HEK293 (cell line): ENCODE measurements around the gene EEFSEC.

ENCODE experiments used
- MEIS1 ChIP-seq: sonication (generic); formaldehyde crosslinking; IDR thresholded peaks from 2 replicates; pipeline ENCODE4 v1.8.1; 2022; ENCODE audit warnings: missing genetic modification reagents, mild to moderate bottlenecking, borderline replicate concordance
- YY2 ChIP-seq: fragments of 450-650 bp; formaldehyde crosslinking; IDR thresholded peaks from 2 replicates; pipeline ENCODE4 v1.5.1; 2016; ENCODE audit warnings: missing biosample characterization, missing genetic modification characterization
- ZNF530 ChIP-seq: fragments of 450-650 bp; formaldehyde crosslinking; IDR thresholded peaks from 2 replicates; pipeline ENCODE4 v1.5.1; 2016; ENCODE audit warnings: low read depth, missing biosample characterization, missing genetic modification characterization
- TF ChIP-seq, protein P1 (sequence below): fragments of 450-650 bp; formaldehyde crosslinking; IDR thresholded peaks from 2 replicates; pipeline ENCODE4 v1.5.1; 2016; ENCODE audit warnings: missing biosample characterization, missing genetic modification characterization
- TF ChIP-seq, protein P2 (sequence below): fragments of 450-650 bp; formaldehyde crosslinking; IDR thresholded peaks from 2 replicates; pipeline ENCODE4 v1.5.1; 2017; ENCODE audit warnings: missing biosample characterization, missing genetic modification characterization
- TF ChIP-seq, protein P3 (sequence below): fragments of 450-650 bp; formaldehyde crosslinking; IDR thresholded peaks from 2 replicates; pipeline ENCODE4 v1.5.1; 2016; ENCODE audit warnings: missing biosample characterization, missing genetic modification characterization
- TF ChIP-seq, protein P4 (sequence below): fragments of 450-650 bp; formaldehyde crosslinking; optimal IDR thresholded peaks from 2 replicates; pipeline ENCODE3; 2016; ENCODE audit warnings: missing biosample characterization, mild to moderate bottlenecking, missing genetic modification characterization

DNA sequence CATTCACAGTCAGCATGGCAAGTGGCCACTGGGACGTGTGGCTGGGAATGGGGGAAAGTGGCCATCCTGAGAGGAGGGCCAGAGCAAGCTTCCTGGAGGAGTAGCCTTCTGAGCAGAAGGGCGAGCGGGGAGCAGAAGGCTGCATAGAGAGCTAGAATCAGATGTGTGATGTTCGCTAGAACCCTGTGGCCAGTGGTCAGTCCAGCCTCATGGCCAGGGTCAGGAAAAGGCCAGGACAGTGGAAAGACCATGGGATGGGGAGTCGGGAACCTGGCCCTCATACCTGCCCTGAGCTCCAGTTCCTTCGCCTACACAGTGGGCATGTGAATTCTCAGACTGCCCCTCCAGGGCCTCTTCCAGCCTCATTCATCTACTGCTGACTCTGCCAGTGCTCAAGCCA lies 211.0 kb downstream of the EEFSEC start:
- TF ChIP-seq, protein P1, sequence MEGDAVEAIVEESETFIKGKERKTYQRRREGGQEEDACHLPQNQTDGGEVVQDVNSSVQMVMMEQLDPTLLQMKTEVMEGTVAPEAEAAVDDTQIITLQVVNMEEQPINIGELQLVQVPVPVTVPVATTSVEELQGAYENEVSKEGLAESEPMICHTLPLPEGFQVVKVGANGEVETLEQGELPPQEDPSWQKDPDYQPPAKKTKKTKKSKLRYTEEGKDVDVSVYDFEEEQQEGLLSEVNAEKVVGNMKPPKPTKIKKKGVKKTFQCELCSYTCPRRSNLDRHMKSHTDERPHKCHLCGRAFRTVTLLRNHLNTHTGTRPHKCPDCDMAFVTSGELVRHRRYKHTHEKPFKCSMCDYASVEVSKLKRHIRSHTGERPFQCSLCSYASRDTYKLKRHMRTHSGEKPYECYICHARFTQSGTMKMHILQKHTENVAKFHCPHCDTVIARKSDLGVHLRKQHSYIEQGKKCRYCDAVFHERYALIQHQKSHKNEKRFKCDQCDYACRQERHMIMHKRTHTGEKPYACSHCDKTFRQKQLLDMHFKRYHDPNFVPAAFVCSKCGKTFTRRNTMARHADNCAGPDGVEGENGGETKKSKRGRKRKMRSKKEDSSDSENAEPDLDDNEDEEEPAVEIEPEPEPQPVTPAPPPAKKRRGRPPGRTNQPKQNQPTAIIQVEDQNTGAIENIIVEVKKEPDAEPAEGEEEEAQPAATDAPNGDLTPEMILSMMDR (tag by site-specific recombination), result no peak
- TF ChIP-seq, protein P2, sequence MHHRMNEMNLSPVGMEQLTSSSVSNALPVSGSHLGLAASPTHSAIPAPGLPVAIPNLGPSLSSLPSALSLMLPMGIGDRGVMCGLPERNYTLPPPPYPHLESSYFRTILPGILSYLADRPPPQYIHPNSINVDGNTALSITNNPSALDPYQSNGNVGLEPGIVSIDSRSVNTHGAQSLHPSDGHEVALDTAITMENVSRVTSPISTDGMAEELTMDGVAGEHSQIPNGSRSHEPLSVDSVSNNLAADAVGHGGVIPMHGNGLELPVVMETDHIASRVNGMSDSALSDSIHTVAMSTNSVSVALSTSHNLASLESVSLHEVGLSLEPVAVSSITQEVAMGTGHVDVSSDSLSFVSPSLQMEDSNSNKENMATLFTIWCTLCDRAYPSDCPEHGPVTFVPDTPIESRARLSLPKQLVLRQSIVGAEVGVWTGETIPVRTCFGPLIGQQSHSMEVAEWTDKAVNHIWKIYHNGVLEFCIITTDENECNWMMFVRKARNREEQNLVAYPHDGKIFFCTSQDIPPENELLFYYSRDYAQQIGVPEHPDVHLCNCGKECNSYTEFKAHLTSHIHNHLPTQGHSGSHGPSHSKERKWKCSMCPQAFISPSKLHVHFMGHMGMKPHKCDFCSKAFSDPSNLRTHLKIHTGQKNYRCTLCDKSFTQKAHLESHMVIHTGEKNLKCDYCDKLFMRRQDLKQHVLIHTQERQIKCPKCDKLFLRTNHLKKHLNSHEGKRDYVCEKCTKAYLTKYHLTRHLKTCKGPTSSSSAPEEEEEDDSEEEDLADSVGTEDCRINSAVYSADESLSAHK, result no peak
- no peak for TF ChIP-seq YY2 (tag by site-specific recombination)
- TF ChIP-seq, protein P3, sequence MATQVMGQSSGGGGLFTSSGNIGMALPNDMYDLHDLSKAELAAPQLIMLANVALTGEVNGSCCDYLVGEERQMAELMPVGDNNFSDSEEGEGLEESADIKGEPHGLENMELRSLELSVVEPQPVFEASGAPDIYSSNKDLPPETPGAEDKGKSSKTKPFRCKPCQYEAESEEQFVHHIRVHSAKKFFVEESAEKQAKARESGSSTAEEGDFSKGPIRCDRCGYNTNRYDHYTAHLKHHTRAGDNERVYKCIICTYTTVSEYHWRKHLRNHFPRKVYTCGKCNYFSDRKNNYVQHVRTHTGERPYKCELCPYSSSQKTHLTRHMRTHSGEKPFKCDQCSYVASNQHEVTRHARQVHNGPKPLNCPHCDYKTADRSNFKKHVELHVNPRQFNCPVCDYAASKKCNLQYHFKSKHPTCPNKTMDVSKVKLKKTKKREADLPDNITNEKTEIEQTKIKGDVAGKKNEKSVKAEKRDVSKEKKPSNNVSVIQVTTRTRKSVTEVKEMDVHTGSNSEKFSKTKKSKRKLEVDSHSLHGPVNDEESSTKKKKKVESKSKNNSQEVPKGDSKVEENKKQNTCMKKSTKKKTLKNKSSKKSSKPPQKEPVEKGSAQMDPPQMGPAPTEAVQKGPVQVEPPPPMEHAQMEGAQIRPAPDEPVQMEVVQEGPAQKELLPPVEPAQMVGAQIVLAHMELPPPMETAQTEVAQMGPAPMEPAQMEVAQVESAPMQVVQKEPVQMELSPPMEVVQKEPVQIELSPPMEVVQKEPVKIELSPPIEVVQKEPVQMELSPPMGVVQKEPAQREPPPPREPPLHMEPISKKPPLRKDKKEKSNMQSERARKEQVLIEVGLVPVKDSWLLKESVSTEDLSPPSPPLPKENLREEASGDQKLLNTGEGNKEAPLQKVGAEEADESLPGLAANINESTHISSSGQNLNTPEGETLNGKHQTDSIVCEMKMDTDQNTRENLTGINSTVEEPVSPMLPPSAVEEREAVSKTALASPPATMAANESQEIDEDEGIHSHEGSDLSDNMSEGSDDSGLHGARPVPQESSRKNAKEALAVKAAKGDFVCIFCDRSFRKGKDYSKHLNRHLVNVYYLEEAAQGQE, result no peak
- TF ChIP-seq MEIS1 (CRISPR knock-in tag), result no peak
- TF ChIP-seq ZNF530, result no peak
- TF ChIP-seq, protein P4, sequence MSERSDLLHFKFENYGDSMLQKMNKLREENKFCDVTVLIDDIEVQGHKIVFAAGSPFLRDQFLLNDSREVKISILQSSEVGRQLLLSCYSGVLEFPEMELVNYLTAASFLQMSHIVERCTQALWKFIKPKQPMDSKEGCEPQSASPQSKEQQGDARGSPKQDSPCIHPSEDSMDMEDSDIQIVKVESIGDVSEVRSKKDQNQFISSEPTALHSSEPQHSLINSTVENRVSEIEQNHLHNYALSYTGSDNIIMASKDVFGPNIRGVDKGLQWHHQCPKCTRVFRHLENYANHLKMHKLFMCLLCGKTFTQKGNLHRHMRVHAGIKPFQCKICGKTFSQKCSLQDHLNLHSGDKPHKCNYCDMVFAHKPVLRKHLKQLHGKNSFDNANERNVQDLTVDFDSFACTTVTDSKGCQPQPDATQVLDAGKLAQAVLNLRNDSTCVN (tag by site-specific recombination), result no peak
